EH (cell line): ENCODE data around the gene KCNIP4.

Experiments
- DNase-seq: peaks from one replicate; pipeline ENCODE4 v3.0.0-alpha.2; 2015; ENCODE audit warnings: low read depth

KCNIP4 gene

DNA sequence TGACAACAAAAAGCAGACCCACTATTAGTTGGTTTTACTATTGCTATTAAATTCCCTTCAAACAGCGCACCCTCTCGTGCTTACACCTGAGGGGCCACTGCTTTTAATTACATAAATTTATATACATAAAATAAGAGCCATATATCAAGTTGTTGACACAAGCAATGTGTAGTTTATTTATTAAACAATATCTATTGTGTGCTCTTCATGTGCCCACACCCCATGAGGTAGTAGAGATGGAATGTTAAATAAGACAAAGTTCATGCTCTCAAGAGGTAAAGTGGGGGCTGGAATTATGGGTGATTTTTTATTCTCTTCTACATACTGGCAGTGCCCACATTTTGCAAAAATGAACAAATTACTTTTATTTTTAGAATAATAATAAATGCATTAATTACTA is 47.3 kb downstream of the KCNIP4 start:
- DNase-seq, result no peak

DNA sequence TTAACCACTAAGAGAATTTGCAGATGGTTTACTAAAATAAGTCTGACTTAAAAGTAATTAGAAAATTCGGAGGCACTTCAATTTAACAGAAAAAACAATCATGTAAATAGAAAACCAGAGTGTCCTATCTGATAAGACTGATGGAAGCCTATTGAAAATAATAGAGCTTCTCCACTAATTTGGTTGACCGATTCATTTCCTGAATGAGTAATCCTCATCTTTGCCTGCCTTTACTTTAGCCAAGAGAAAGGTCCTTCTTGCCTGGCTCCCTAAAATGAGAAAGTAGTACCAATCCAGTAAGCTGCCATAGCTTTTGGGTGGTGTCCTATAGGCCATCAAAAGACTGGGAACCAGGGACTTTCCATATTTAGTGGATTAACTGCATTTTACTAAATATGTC is 48.4 kb downstream of the KCNIP4 start:
- DNase-seq, result peak; percentile 34

DNA sequence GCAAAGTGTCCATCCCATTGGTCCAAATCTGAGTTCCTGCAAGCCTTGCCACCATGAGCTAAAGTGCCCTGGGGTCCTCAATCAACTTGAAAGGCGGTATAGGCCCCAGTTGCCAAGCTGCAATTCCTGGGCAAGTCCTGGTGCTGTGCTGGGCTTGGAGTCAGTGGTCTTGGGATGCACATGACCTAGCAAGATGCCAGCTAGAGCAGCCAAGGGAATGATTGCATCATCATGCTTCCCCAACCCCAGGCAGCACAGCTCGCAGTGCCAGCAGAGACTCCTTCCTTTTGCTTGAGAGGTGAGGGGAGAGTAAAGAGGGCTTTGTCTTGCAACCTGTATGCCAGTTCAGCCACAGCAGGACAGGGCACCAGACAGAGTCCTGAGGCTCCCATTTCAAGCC is 50.5 kb downstream of the KCNIP4 start:
- no peak for DNase-seq

DNA sequence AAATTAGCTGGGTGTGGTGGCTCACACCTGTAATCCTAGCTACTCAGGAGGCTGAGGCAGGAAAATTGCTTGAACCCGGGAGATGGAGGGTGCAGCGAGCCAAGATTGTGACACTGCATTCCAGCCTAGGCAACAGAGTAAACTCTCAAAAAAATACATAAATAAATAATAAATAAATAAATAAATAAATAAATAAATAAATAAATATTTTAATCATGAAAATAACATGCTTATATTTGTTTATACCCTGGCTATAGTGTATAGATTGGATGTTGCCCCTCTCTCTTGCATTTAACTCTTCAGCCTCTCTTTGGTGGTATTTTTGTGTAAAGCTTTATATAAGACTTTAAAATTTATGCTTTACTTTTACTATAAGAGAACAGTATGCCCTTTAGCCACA is 51.8 kb downstream of the KCNIP4 start:
- no peak for DNase-seq

DNA sequence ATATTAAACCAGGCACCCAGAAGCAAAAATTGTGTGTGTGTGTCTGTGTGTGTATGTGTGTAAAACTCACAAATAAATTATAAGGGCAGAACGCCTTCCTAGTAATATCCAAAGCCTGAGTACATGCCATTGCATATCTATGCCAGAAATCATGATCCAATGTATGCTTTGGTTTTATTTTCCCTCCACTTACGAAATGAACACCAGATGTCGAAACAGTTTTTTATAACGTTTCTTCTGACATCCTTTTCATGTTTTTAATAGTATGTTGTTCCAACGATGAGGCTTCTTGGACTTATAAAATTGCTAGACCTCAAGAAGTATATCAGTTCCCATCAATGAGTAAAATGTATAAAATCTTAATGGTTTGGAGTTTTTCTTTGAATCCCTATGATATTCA is 55.4 kb downstream of the KCNIP4 start:
- peak; percentile 53 for DNase-seq

DNA sequence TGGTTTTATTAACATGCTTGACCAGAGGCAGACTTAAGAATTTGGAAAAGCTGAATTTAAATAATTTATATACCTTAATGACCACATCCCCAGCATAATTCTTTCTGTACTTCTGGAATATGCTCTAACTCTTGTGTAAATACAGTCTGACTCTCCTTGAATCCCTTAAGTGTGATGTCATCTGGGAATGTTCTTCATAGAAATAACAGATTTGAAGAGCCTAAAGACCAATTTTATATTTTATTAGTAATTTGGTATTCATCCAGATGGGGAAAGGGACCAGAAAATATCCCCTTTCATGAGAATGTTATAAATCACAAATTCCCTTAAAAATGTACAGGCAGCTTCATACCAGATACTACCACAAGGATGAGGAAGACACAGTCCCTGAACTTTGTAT is 58.3 kb downstream of the KCNIP4 start:
- peak; percentile 41 for DNase-seq

DNA sequence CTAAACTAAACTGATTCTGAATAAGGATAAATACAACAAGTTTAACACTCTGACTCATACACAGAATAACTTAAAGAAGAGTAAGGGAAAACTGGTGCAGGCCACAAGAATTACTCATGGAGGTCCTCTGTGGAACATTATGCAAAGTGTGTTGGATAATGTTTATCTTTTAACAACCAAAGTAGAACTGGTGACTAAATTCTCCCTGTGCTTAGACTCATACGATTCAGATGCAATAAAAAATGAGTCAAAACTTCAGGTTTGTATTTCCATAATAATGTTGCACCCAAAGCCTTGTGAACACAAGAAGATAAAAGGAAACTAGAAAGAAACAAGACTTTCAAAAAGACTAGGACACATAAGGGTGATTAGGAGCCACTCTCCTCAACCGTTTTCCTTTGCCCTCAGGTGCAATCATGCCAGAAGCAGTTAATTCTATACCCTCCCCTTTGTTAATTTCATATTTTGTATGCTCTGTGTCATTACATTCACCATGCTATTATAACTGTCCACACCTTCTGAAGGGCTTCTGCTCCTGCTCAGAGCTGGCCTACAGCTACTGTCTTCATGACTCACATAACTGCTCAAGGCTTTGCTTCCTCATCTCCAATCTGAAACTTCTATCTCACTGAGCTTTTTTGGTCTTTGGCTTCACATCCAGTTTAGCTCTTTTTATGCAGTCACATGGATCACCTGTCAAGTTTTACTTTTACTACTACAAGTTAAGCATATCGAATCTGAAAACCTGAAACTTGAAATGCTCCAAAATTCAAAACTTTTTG is 60.2 kb downstream of the KCNIP4 start:
- peak; percentile 96 for DNase-seq

DNA sequence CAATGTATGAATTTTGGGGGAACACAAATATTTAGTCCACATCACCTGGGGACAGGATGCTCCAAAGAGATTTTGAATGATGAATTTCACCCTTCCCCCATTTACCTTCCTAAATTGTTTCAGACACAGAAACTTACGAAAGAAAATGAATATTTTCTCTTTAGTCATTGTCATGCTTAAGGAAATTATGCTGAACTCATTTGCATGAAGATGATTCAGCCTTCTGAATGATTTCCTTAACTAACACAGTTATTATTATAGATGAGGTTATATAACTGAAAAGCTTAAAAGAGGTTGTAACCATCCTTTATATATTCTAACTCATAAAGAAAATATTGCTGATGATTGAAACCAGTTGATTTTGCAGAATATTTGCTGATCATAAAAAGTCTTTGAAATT is 61.1 kb downstream of the KCNIP4 start:
- DNase-seq, result peak; percentile 34

DNA sequence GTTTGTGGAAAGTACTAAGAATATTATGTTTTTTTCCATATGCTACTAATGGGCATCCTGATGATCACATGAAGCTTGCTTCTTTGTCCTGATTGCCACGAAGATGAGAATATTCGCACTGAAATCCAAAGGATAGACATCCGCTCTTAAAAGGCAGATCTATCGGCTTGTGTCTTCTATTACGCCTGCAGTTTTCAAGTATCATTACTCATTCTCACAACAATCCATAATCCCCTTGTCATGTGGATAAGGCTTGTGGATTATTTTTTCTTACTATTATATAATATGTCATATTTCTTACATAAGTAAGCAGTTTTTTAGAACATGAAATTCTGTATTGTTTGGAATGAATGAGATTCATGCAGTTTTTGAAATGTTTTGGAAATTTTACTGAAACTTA is 62.8 kb downstream of the KCNIP4 start:
- no peak for DNase-seq

DNA sequence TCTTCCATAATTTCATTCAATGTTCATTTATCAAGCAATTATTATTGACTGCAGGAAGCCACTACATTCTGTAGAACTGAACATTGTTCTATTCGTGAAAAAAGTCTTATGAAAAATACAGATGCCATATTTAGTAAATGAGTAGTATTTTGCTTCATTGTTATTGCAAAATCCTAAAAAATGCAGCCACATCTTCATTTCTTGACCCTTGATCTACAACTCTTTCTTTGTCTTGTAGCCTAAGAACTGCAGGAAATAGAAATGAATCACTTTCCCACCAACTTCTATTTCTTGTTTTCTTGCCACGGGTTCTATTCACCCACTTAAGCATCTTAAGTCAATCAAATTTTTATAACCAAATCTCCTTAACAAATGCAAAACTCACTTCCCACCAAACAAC is 63.3 kb downstream of the KCNIP4 start:
- peak; percentile 88 for DNase-seq

DNA sequence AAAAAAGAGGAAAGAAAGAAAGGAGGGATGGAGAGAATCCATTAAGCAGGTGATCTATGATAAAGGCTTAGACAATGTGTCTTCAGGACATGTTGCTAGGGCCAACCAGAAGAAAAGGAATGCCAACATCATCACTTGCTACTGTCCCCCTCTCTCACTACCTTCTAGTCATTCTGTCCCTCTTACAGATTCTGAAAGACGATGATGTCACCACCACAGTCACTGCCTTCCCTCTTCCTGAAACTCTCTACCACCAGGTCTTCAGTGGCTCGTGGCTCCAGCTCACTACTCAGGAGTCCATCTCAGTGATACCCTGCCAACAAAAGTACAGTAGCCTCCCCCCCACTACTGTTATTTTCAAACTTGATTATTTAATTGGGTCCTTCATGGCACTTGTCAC is 64.0 kb downstream of the KCNIP4 start:
- no peak for DNase-seq

DNA sequence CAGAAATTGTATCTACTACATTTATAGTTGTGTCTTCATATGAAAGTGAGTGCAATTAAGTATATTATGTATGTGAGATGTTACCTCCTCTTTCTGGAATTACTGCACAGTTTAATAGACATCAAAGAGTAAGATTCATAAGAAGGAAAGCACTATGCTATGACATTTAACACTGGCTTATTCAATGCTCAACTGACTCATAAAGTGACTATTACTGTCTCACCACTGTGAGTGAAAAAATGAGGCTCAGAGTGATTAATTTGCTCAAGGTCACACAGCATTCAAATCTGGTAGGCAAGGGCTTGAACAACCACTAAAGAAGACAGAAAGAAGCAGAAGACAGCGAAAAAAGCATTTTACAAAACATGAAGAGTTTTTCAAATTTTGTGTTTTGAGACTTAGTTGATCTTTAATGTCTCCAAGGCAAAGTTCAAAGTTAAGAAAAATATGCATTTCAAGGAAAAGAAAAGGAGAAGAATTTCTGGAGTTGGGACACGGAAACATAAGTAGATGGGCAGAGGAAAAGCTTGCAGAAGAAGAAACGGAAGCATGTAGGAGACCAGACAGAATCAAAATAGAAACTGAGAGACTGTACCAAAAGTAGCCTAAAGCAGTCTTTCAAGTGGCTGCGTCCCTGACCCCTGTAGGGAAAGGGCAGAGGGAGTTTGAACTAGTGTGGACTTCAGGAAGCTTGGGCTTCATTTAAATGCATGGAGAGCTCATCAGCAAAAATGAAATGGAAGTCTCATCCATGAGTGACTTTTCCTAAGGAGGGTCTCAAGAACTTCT is 66.3 kb downstream of the KCNIP4 start:
- peak; percentile 54 for DNase-seq

DNA sequence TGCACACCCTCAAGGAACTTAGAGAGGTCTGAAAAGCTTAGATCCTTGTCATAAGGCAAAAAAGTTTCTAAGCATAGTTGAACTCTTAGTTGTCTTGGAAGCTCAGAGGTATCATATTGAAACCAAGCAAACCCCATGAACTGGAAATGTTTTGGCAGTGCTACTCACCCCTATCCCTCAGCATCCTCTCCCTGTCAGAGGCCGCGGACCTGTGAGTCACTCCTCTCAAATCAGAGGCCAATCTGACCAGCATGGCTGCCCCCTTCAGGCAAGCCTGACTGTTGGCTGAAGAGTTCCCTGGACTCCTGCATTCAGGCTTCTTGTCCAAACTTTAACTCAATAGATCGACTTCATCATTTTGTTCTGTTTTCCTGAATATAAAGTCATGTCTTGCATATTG is 69.4 kb downstream of the KCNIP4 start:
- DNase-seq, result peak; percentile 56

DNA sequence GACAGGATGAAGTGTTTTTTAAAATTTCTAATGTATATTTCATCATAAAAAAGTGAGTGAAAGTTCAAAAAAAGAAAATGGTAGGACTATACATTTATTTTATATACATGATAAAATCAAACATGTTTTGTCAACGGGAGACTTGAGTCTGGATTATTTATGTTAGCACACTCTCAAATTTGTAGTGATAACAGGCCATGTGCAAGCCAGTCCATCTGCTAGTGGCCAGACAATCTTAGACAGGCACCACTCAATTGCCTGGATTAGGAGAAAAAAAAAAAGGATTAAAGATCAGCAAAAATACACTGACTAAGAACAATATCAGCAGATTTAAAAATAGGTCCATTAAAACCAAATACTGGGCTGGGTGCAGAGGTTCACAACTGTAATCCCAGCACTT is 71.9 kb downstream of the KCNIP4 start:
- DNase-seq, result no peak

DNA sequence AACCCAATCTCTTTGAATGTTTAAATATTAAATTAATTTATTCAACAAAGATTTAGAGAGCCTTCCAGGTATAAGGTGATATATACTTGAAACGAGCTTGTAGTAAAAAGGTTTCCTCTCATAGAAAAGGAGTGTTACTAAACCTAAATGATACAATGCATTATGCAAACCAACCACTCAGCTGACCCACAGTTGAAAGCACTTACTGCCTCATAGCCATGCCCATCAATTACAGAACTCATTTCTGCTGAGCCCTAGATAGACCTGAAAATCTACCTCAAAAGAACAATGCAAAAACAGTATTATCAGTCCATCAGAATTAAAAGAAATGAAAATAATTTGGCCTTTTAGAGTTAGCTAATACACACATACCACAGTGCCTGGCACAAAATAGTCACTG is 75.4 kb downstream of the KCNIP4 start:
- no peak for DNase-seq

DNA sequence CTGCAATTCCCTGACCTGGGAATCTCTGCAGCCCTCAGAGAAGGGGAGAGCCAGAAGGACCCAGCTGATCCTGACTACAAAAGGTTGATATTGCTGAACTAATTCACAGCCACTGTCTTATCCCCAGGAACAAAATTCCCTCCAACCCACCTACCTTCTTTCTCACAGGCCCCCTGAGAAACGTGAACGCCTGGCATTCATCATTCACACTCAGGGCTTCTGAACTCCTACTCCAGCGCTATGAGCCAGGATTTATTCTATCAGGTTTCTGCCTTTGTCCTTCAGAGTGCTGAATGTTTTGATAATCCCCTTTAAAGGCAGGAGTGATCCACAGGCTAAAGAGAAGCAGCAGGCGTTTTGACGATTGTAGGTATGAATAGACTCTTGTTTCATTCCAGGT is 76.5 kb downstream of the KCNIP4 start:
- no peak for DNase-seq

DNA sequence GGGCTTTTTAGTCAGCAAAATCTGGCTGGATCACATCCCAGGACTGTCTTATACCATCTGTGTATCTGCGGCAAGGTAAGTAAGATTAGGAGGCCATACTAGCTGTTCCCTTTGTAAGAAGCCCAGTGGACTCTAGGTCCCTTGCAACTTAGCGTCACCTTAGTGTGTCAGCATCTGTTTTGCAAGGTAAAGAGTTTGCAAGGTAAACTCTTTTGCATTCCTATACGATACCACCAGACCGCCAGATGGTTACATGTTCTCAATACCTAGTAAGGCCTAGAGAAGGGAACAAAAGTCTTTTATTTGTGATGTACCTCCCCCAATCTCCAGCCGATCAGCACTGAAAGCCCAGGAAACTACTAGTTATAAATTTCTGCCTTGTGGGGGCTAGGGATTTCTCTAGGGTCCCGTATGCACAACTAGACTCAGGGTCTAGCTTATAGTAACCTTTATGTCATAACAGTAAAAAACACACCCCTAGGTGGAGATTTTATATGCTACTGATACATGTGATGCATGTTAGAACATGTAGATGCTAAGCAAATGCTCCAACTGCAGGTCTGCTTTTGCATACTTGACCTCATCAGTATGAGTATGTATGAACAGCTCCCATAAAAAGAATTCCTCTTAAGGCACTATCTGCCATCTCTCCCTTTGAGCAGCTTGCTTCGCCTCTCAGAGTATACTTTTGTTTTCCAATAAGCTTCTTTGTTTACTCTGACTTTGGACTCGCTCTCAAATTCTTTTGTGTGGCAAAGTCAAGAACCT is 78.4 kb downstream of the KCNIP4 start:
- DNase-seq, result no peak

DNA sequence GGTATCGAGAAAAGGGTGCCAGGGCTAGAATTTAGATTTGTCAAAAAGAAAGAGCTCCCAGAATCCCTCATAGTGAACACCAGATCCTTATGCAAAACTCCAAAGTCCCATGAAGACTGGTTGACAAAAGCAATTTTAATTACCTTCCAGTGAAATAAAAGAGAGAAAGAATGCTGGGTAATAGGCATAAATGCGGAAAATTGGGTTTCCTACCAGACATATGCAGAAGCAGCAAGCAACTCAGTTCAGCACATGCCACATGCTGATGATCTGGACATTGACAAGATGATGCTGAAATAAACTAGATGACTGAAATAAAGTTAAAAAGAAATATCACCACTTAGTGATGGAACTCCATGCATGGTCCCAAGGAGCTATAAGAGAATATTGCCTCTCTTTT is 83.9 kb downstream of the KCNIP4 start:
- DNase-seq, result no peak

DNA sequence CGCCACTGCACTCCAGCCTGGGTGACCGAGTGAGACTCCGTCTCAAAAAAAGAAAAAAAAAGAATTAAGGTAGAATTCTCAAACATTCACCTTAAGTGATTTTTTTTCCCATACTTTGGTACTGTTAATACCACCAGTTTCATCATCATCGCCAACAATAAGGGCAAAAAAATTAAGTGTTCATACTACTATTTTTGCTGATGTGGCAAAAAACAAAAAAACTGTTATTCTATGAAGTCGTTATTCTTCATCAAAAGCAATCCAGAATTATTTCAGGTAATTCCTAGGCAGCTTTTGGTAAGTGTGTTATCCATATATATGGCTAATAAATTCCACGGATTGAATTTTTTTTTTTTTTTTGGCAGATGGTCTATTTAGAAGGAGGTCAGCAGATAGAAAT is 85.7 kb downstream of the KCNIP4 start:
- DNase-seq, result no peak

DNA sequence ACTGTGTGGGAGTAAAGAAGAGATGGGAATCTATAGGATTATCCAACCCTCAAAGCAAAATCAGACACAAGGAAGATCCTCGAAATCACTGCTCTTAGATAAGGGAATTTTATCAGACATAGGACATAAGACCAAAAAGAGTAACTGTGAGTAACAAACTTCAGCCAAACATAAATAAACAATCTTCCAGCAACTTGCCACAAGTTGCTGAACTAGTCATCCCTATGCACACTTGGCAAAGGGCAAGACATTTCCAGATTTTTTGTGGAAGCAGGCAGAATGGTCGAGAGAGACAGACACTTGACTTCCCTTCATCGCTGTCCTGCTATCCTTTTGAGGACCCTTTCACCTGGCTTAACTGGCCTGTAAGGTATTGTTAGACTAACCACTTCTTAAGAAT is 89.6 kb downstream of the KCNIP4 start:
- DNase-seq, result peak; percentile 76

DNA sequence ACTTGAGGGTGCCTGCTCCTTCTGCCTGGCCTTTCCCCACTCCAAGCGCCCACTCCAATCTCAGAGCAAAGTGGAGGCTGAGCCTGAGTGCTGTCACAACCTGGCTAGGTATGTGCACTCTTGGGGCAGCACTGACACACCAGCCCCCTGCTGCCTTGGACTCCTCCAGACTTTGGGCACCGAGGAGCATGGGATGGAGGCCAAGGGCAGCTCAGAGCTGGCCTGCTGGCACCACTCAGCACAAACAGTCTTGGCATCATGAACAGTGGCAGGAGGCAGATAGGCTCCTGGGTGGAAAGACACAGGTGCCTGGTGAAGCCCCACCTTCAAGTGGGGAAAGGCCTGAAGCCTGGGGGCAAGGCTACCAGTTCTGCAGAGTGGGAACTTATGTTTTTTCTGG is 91.8 kb downstream of the KCNIP4 start:
- DNase-seq, result no peak

DNA sequence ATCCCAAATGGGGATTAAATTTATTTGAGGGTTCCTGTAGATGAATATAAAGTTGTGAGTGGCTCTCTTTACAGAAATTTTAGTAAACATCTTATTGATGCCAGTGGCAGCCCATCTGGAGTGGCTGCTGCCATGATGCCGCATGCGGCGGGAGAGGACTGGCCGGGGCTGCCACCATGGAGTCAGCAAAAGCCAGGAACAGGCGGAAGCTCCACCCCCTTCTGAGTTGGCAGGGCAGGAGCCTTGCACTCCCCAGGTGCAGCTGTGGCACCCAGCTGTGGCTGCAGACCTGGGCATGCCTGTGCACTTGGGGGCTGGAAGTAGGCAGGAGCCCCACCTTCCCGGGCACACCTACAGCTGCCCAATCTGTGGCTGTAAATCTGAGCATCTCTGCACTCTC is 92.3 kb downstream of the KCNIP4 start:
- no peak for DNase-seq

DNA sequence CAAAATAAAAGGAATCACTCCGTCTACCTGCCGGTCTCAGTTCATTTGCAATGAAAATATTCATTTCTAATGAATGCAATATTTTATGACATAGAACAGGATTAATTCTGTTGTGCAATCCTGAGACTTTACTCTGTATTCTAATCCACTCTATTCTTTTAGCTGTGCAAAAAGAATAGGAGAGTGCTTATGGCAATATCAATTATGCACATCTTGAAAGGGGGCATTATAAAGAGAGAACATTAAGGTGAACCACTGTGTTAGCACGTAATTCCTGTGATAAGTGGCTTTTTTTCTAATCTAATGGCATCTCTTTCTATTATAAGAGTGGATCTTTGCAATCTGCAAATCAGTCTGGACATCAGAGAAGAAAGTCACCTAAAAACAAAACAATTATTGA is 99.5 kb downstream of the KCNIP4 start:
- no peak for DNase-seq
